ENCODE results near the gene GABRP.

GABRP gene

DNA sequence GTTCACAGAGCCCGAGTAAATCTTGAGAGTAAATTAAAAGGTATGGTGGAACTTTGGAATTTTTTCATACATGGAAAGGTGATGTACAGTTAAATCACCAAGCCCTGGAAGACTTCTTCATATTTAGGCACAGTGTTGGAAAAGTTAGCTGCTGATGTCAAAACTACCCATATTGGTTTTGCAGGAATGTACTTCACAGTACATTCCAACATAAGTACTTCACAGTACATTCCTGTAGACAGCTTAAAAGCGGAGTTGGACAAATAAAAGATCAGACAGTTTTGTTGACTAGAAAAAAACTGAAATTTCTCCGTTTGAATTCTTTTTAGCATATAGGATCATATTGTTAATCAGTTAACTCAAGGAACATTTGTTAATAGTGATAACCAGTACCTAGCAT, 80.1 kb downstream of the GABRP start:
- no peak for DNase-seq
